ENCODE measurements around the gene CCDC71L. TPM values are rescaled to one million over a fixed set of nuclear protein-coding genes. Genes with fewer than 3 reads are reported as not detected.

The CCDC71L gene
- total RNA-seq, 2 experiments from 2014 or later: 18.2 to 20.9 TPM

GRCh38 chr7:106621393-106622132 is 39.4 kb downstream of the CCDC71L start:
- Mint-ChIP-seq H3K27me3 (peaks cover 2% of the 10 kb centered on the region), H3K9me3 (no peaks in the 10 kb centered on the region), H3K4me3 (no peak overlapping the region), H3K27ac (no peak overlapping the region), H3K36me3 (ENCODE audit: low read depth) (no peaks in the 10 kb centered on the region), H3K4me1 (ENCODE audit: low read depth) (no peaks in the 10 kb centered on the region)
- TF ChIP-seq, protein P1, sequence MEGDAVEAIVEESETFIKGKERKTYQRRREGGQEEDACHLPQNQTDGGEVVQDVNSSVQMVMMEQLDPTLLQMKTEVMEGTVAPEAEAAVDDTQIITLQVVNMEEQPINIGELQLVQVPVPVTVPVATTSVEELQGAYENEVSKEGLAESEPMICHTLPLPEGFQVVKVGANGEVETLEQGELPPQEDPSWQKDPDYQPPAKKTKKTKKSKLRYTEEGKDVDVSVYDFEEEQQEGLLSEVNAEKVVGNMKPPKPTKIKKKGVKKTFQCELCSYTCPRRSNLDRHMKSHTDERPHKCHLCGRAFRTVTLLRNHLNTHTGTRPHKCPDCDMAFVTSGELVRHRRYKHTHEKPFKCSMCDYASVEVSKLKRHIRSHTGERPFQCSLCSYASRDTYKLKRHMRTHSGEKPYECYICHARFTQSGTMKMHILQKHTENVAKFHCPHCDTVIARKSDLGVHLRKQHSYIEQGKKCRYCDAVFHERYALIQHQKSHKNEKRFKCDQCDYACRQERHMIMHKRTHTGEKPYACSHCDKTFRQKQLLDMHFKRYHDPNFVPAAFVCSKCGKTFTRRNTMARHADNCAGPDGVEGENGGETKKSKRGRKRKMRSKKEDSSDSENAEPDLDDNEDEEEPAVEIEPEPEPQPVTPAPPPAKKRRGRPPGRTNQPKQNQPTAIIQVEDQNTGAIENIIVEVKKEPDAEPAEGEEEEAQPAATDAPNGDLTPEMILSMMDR (IDR thresholded peaks at IDR 0.05): no peak
- DNase-seq (no peak), ATAC-seq (no peak)
- ChIA-PET CTCF (interaction anchor here (1.0 to 1.2 kb wide), 2 partner anchors 9 to 39 kb away, joined by 3 read pairs; partner anchors contain the start of gene CCDC71L), POLR2A (interaction anchor here (0.8 kb wide), 1 partner anchor 122 kb away, joined by 3 read pairs; no protein-coding TSS in a partner anchor)
- intact Hi-C loops (cut with micrococcal nuclease): no loop called here

- no peak for ATAC-seq
- CTCF ChIA-PET: no interaction called here
Measured at GRCh38 chr7:106620676-106621075, 40.3 kb downstream of the CCDC71L start.

GRCh38 chr7:106620034-106620433 is 40.9 kb downstream of the CCDC71L start:
- Mint-ChIP-seq H3K9me3 (no peaks in the 10 kb centered on the region), H3K4me3 (no peak overlapping the region), H3K4me1 (ENCODE audit: low read depth) (no peaks in the 10 kb centered on the region), H3K27me3 (no peaks in the 10 kb centered on the region), H3K27ac (no peak overlapping the region), H3K36me3 (ENCODE audit: low read depth) (no peaks in the 10 kb centered on the region)
- ChIA-PET POLR2A (no interaction called here), CTCF (no interaction called here)
- ATAC-seq (no peak), DNase-seq (no peak)
- TF ChIP-seq, protein P1 (IDR thresholded peaks at IDR 0.05): no peak
- intact Hi-C loops (cut with micrococcal nuclease): no loop called here

More at GRCh38 chr7:106620676-106621075, 40.3 kb downstream of the CCDC71L start:
- POLR2A ChIA-PET: no interaction called here
- TF ChIP-seq, protein P1 (IDR thresholded peaks at IDR 0.05): no peak
- no peak for DNase-seq
- Mint-ChIP-seq H3K27ac (no peak overlapping the region), H3K36me3 (ENCODE audit: low read depth) (no peaks in the 10 kb centered on the region), H3K4me3 (no peak overlapping the region), H3K27me3 (peaks cover 1% of the 10 kb centered on the region), H3K9me3 (no peaks in the 10 kb centered on the region), H3K4me1 (ENCODE audit: low read depth) (no peaks in the 10 kb centered on the region)
- intact Hi-C loops (cut with micrococcal nuclease): no loop called here

GRCh38 chr7:106619213-106619612 is 41.7 kb downstream of the CCDC71L start:
- H3K27ac Mint-ChIP-seq: no peak overlapping the region
- intact Hi-C loops (cut with micrococcal nuclease): no loop called here
- H3K4me3 Mint-ChIP-seq: no peak overlapping the region
- ChIA-PET CTCF (interaction anchor here (1.2 kb wide), 1 partner anchor 111 kb away, joined by 3 read pairs; no protein-coding TSS in a partner anchor), POLR2A (no interaction called here)
- no peaks in the 10 kb centered on the region for H3K27me3 Mint-ChIP-seq
- ATAC-seq (no peak), DNase-seq (no peak)
- TF ChIP-seq, protein P1 (IDR thresholded peaks at IDR 0.05): no peak
- no peaks in the 10 kb centered on the region for H3K36me3 Mint-ChIP-seq (ENCODE audit: low read depth)
- H3K4me1 Mint-ChIP-seq (ENCODE audit: low read depth): no peaks in the 10 kb centered on the region
- H3K9me3 Mint-ChIP-seq: no peaks in the 10 kb centered on the region

DNA sequence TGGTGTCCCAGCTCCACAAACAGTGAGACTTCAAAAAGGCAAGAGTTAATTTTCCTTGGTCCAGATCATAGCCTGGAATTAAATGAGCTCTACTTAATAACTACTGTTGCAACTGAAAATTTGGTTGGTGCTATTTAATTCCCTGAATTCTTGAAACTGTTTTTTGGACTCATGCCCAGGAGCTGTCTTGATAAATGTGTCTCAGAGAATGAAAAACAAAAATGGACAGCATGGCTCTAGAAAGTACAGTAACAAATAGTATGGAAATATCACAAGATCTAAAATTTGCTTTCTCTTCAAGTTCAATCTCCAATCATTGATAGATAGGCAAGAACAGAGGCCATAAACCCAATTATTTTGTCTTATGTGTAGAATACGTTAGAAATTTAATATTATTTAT is 42.5 kb downstream of the CCDC71L start:
- no peak overlapping the region for H3K27ac Mint-ChIP-seq
- no peak overlapping the region for H3K4me3 Mint-ChIP-seq
- H3K27me3 Mint-ChIP-seq: no peaks in the 10 kb centered on the region
- intact Hi-C loops (cut with micrococcal nuclease): no loop called here
- no peaks in the 10 kb centered on the region for H3K36me3 Mint-ChIP-seq (ENCODE audit: low read depth)
- H3K4me1 Mint-ChIP-seq (ENCODE audit: low read depth): no peaks in the 10 kb centered on the region
- ATAC-seq (no peak), DNase-seq (no peak)
- H3K9me3 Mint-ChIP-seq: no peaks in the 10 kb centered on the region
- TF ChIP-seq, protein P1 (IDR thresholded peaks at IDR 0.05): no peak
- POLR2A ChIA-PET: no interaction called here
- CTCF ChIA-PET: interaction anchor here (1.1 to 1.2 kb wide), 2 partner anchors 76 to 111 kb away, joined by 3 read pairs; no protein-coding TSS in a partner anchor
